Testis (tissue), 2 donors: ENCODE results near the gene NDRG3.

ENCODE experiments used
- CTCF ChIP-seq, 3 experiments: fragments of 450-650 bp in 2 of 3; fragments of 200-600 bp in 1 of 3; sonication (generic) in 1 of 3; IDR thresholded peaks; one replicate each; pipeline ENCODE4 v1.5.1; 2016 to 2019; ENCODE audit warnings: antibody characterized with exemption in 3 of 3, mild to moderate bottlenecking in 2 of 3, moderate library complexity in 1 of 3
- POLR2A ChIP-seq: fragments of 450-650 bp; IDR thresholded peaks from one replicate; pipeline ENCODE4 v1.6.1; 2017; ENCODE audit warnings: antibody characterized with exemption, mild to moderate bottlenecking, moderate library complexity

- TF ChIP-seq CTCF (IDR thresholded peaks at IDR 0.05) = no peak
- TF ChIP-seq POLR2A = no peak
These were observed 115.9 kb downstream of the NDRG3 start for GRCh38 chr20:36629719-36630681.
